Measurements from ENCODE around the gene OVCA2.

The OVCA2 gene

DNA sequence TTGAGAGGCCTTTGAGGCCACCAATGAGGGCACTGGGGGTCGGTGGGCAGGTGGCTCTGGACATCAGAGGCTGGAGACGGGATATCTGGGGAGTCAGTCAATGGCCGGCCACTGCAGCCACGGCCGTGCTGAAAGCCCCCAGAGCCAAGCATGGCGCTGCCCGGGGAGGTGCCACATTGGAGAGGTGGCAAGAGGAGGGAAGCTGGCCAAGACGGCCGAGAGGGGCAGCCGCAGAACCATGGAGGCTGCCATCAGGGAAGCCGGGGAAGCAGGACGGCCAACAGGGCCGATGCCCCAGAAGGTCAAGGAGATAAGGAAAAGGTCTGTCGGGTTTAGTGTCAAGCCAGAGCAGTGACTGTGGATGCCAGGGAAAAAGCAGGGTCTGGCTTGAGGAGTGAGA lies 26.5 kb upstream of the OVCA2 start:
- DNase-seq: no peak

DNA sequence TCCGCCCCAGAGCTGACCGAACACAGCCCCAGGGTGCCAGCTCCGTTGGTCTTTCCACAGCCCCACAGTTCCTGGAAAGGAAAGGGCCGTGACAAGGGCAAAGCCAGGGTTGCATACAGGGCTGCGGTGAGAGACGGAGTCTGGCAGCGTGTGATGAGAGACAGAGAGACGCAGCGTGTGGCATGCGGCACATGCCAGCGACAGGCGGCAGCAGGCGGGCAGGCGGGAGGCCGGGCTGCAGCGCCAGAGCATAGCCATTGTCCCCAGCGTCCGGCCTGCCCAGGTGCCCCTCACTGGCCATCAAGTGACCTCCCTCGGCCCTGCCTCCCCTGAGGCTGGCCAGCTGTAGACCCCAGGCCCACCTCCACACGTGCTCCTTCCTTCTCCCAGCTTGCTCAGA lies 25.3 kb upstream of the OVCA2 start:
- DNase-seq: no peak

DNA sequence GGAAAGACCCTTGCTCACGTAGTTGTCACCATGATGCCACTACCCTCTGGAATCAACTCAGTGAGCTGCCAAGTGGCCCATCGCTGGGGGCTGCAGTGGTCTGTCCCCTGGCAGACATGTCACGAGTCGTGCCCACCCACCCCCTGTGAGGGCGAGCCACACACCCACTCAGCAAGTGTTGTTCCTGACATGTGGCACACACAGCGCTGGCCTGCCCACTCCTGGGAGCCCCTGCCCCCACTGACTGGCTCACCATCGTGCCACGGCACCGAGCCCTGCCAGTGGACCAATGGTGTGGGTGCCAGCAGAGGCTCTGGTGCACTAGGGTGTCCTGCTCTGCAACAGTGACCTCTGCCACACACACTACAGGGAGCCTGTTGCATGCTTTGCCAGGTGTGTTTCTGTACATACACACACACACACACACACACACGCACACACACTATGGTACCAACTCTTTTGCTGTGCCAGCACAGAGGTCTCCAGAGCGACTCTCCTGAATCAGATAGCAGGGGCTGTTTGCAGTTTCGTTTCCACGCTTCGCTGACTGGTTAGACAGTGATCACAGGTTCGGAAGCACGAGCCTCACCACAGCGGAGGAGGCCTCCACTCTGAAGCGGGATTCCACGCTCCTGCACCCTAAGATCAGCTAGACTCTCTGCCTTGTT lies 24.4 kb upstream of the OVCA2 start:
- DNase-seq: no peak

DNA sequence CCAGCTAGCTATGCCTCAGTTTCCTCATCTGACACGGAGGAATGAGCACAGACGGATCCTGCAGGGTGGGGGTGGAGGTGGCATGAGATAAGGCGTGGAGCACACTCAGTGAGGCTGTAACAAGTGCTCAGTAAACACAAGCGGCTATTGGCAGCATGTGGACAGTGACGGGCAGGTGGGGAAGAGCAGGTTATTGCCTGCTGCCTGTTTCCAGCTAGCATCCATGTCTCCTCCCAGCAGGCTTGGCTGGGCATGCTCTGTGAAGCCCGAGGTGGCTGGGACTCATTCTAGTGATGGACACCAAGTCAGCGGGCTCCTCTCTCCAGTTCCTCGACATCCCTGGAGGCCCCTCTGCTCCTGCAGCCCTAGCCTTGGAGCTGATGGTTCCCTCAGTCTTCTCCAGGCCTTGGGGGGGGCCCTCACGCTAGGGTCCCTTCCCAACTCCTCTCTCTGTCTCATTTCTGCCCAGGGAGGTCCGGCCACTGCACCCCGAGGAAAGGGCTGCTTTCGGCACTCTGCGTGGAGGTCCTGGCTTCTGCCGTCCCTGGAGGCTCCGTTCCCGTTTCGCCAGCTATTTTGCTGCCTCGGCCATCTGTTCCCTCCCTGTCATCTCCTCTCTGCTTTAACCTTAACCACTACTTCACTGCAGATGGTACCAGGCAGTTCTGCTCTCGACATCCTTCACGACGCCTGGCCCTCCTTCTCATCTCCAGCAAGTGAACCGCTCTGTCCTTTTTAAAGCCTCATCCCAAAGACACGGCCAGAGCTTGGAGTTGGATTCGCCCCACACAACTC lies 22.9 kb upstream of the OVCA2 start:
- no peak for DNase-seq

DNA sequence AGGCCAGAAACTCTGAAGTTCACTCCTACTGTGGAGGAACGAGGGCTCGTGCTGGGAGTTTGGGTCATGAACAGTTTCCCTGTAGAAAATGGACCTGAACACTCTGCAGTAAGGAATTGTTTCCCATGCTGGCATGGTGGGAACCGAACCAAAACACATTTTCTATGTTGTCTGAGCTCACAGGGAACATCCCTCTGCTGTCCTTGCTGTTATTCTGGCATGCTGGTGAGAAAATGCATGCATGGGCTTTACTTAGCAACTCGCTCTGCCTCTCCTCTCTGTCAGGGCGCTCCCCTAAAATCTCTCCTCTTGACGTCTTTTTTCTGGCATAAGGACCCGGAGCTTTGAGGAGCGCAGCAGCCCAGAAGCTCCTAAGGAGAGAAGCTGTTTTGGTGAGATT lies 22.1 kb upstream of the OVCA2 start:
- no peak for DNase-seq

DNA sequence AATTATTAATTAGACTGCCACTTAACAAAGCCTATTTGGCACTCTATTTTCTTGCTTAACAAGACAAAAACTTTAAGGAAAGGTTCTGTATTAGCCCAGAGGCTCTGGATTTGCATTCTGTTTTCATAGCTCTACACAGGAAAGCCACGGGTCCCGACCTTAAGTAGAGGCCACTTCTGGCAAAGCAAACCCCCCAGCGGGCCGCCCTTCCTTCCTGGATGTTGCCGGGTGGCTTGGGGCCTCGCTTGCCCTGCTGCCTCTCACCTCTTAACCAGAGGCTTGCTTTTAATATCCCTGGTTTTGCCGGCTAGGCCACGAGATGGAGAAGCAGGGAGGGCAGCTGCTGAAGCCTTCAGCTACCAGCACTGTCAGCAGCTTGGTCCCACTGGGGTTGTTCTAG lies 21.1 kb upstream of the OVCA2 start:
- no peak for DNase-seq

DNA sequence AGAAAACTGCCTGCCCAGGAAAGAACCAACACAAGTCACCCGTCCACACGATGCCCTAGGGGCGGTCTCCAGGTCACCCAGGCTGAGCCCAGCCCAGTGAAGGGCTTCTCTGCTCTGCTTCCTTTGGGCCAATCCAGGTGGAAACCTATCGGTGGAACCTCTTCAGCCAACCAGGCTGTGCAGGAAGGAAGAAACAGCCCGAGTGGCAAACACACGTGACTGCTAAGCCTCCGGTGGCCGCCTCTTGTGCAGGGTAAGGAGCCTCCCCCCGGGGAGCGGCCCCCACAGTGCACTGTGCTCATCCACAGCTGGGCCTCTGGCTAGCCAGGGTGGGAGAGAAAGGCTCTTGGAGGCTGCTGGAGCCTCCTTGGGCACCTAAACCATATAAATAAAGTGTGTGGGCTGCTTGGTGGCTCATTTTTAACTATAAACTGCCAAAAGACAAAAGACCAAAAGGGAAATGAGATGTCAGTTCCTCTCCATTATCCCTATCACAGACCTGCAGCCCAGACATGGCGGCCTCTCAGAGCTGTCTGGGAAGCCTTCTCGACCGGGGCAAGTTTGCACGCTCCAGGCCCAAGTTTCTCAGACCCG lies 19.1 kb upstream of the OVCA2 start:
- no peak for DNase-seq

DNA sequence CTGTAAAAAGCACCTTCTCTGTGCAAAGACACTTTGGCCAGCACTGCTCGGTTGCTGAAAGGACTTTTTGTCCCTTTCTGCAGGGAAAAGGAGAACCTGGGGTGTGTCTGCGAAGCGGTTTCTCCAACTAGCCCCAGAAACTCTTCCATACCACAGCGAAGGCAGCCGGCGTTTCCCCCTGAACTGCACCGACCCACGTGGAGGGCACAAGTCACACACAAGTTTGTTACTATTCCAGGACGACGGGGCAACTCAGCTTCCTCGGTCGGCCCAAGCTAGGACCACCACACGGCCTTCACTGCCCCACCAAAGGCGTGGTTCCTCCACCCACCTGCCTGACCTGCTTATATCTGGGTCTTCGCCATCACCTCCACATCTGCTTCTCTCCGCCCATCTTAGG lies 18.6 kb upstream of the OVCA2 start:
- DNase-seq: no peak

DNA sequence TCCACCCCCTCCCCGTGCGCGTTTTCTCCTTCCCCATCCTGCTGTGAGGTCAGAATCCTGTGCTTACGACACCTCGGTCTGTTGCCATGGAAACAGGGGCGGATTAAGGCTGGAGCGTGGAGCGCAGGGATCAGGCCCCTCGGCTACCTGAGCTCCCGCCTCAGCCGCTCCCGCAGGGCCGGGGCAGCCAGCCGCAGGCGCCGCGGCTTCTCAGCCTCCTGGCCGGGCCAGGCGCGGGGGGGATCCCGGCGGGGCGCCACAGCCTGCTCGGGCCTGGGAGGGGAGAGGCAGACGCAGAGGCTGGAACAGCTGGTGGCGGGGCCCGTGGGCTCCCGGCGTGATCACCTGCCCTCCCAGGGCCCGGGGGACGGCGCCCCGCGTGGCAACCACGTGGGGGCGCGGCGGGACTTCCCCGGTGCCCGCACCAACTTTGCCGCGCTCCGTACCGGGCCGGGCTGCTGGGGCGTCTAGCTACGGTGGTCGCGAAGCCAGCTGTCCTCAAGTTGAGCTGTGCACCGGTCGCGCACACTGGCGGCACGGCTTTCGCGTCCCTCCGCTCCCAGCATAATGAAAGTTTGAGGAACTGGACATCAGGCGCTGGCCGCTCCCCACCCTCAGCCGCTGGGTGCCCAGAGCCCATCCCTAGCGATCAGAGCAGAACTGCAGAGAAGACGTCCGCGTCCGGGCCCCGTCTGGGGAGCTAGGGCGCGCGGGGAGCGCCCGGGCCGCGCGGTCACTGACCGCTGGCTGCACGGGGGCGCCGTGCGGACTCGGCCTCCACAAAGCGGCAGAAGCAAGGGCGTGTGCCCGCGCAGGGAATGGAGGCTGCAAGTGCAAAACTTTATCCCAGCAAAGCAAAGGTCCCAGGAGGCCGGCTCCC lies 17.9 kb upstream of the OVCA2 start:
- DNase-seq: peak; percentile 24

DNA sequence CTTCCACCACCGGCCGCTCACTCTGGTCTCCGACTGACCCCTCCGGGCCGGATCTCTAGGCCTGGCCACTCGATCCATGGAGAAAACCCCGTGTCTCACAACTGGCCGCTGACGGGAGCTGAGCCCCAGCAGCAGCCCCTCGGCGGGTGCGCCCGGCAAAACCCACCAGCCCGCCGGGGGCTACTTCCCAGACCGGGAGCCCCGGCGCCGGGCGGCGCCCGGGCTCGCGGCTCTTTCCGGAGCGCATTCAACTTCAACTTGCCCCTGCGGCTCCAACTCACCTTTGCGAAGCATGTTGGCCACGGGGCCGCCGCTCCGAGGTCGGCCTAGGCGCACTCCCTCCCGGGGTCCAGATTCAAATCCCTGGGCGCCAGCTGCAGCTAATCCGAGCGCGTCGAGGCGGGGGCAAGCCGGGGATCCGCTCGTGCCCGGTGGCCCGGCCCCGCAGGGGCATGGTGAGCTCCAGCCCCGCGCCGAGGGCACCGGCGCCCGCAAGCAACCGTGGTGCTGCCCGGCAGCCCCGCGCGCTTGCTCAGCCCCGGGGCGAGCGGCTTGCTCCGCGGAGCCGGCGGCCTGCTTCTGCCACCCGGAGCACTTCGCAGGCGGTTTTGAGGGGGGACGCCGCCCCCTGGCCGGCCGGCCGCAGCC lies 17.1 kb upstream of the OVCA2 start:
- no peak for DNase-seq

DNA sequence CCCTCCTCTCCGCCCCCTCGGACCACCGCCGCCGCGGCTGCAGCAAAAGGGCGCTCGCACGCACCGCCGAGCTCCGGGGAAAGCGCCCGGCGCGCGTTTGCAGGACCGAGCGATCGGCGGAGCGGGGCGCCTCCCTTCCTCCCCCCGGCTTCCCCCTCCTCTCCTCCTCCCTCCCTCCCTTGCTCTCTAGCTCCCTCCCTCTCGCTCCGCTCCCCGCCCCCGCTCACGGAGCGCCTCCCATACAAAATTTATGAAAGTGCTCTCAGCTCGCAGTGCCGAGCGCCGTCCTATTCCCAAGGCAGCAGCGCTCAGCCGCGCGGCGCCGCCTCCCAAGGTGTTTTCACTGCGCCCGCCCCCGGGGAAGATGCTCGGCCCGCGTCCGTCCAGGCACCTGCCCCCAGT lies 16.6 kb upstream of the OVCA2 start, which contains the start of gene RTN4RL1:
RTN4RL1 (minus strand) TSS at position 115 of the 402 bp plus-strand sequence. CDS start 469 bp downstream, outside the sequence.
- peak; percentile 67 for DNase-seq

DNA sequence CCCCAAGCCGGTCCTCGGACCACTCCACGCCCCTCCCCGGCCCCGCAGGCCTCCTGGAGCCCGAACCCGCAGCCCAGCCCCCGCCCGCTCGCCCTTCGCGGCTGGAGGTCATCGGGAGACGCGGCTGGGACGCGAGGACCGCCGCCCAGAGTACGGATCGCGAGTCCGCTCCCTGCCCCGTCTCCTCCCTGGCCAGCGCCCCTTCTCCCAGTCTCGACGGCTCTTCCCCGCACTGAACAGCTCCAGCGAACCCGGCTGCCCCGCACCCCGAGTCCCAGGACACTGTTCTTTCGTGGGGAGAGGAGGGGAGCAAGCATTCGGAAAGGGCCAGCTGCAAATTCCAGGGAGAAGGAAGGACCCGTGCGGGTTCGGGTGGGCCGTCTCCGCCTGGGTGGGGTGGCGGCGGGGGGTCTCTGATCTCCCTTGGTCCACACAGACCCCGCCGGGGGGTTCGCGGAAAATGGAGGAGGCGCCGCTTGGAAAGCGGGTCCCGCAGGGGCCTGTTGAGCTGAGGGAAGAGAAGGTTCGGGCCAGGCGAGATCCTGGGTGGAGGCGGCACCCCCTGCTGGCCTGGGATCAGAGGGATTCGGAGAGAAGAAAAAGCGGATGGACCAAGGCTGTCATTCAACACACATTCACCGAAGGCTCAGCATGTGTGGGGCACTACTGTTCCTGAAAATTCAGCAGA lies 16.1 kb upstream of the OVCA2 start:
- peak; percentile 28 for DNase-seq

DNA sequence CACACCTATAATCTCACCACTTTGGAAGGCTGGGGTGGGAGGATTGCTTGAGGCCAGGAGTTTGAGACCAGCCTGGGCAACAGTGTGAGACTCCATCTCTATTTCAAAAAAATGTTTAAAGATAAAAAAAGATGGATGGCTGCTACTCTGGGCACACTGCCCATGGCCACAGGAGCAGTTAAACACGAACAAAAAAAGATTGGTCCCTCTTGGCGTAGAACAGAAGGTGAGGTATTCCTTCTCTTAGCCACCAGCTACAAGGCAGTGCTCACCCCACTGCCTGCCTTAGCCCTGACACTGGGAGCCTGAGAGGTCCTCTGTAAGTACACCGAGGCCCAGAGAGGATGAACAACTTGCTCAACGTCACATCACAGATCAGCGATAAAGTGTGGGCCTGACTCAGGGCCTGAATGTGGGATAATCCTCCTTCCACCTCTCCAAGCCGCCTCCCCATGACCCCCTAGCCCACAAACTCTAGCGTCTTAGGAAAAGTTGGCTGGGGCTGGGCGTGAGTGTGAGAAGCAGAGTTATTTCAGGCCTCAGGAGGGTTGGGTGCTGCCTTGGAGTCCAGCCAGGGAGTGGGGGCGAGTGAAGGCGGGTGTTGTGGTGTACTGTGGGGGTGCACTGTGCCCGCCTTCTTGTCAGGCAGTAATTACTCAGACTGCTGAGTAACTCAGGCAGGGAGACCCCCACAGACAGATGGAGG lies 14.1 kb upstream of the OVCA2 start:
- no peak for DNase-seq

DNA sequence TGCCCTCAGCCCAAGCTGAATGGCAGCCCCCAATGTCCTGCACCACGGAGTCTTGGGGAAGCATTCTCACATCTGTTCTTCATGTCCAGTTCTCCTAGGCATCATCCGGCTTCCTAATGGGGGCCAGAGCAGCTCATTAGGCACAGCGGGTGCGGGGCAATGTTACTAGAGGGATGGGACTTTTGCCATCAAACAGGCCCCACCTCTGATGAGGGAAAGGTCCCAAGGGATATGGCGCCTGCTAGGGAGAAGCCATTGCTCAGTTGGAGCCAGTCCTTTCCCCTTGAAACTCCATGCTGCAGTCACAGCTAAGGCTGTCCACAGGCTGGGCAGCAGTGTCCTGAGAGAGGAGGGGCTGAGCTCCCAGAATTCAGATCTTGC lies 13.6 kb upstream of the OVCA2 start:
- no peak for DNase-seq

DNA sequence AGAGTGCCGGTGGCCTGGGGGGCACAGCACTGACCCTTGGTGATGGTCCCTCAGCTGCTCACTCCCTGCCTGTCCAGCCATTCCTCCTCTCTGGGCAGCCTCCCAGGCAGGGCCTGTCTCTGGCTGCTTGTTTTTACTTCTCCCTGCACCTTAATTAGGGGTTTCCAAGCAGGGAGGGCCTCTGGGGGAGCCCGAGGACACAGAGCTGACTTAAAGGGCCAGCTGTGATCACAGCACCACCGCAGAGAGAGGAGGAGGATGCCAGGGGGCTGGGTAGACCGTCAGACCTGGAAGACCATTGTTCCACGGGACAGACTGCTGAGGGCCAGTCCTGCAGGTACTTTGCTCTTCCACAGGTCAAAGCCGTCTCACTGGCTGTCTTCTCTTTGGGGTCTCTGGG lies 13.1 kb upstream of the OVCA2 start:
- no peak for DNase-seq

DNA sequence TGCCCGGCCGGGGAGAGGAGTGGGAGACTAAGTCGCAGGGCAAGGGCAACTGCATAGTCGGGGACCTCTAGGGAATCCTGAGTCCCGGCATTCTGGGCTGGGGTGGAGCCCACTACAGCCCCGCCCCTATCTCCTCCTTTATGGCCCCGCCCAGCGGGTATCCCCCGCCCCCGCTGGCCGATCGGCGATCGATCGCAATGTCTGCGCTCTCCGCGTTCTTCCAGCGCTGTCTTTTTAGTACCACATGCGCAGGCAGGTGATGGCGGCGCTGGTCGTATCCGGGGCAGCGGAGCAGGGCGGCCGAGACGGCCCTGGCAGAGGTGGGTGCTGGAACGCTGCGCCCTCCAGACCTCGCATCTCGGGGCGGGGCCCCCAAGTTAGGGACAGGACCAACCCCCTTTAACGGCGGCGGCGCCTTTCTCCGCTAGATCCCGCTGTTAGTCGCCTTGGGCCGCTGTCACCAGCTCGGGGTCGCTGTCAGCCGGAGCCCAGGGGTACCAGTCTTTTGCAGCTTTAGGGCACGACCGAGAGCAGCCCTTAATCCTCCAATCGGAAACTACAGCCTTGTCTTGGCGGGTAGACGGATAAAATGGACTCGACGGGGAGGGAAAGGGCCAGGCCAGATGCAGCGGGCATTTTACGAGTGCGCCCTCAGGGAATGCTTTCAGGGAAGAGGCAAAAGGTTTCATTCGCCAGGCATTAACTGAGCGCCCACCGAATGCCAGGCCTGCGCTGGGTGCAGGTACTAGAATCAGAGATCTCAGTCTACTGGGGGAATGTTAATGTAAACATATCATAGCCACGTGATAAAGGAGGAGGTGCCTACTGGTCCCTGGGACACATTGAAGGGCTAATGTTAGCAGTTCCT lies 11.7 kb upstream of the OVCA2 start, which contains the start of gene DPH1:
DPH1 (plus strand) TSS at position 243 of the 868 bp plus-strand sequence; CDS start at position 260, 17 bp downstream.
- peak; percentile 88 for DNase-seq

DNA sequence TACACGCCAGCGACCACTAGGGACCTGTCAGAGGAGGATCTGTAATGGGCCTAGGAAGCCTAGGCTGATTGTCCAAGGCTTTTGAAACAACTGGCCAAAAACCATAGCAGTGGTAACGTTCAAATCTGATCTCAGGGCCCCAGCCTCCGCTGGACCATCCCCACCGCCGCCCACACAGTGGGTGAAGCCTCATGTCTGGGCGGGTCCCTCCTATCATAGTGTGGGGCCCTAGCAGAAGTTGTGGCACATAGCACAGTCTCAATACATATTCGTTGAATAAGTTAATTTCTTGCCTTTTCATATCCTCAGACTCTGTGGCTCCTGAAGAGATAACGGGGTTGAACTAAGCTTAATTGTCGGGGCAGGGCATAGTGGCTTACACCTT lies 11.1 kb upstream of the OVCA2 start:
- peak; percentile 68 for DNase-seq

DNA sequence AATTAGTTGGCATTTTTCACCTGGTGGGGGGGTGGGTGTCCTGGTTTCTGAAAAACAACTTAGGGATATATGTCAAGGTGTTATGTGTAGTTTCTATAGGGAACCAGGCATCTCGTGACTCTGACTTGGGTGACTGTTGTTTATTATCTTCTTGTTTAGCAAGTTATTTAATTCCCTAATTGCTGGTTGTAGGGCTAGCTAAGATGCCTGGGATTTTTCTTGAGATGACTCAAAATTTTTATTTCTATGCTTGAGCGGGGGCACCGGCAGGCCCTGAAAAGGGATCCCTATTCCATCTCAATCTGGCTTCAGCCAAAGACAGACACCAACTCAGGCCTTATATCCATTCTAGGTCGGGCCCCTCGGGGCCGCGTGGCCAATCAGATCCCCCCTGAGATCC lies 8.7 kb upstream of the OVCA2 start:
- DNase-seq: no peak

DNA sequence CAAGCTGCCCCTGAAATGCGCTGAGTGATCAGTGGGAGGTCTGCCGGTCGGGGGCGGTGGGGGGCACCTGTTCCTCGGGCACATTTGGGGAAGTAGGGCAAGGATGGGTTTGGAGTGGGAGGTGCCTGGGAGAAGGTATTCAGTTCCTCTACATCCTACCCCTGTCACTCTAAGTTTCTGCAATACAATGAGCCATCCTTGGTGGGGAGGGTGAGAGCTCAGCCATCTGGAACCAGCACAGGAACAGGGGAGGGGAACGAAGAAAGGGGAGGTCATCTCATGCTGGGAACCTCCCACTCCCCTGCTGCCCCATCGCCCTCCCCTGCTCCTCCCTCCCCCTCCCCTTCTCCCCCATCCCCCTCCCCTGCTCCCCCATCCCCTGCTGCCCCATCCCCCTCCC lies 7.7 kb upstream of the OVCA2 start:
- DNase-seq: no peak

Measured in stimulated activated CD4-positive, alpha-beta T cell treated with anti-CD3 and anti-CD28 coated beads, Interleukin-4, amount 100 ng/mL, for 24 hours (primary cell).